K562 (cell line): ENCODE results near the gene GNRHR. TPM values are rescaled to one million over a fixed set of nuclear protein-coding genes. Genes with fewer than 3 reads are reported as not detected.

Source experiments
- ARNT ChIP-seq, 2 experiments: fragments of 450-650 bp; IDR thresholded peaks; 2 replicates each; pipeline ENCODE4 v1.6.1; 2016; ENCODE audit warnings: mild to moderate bottlenecking in 1 of 2
- ERF ChIP-seq: fragments of 450-650 bp; formaldehyde crosslinking; IDR thresholded peaks from 2 replicates; pipeline ENCODE4 v1.4.0; 2020; ENCODE audit warnings: mild to moderate bottlenecking, mixed read lengths
- KLF16 ChIP-seq: IDR thresholded peaks from 2 replicates; pipeline ENCODE4 v1.6.1; 2016; ENCODE audit warnings: antibody characterized with exemption
- MTA3 ChIP-seq: fragments of 450-650 bp; formaldehyde crosslinking; IDR thresholded peaks from 2 replicates; pipeline ENCODE4 v1.6.1; 2017; ENCODE audit warnings: mild to moderate bottlenecking, borderline replicate concordance
- SREBF2 ChIP-seq: sonication (generic); formaldehyde crosslinking; IDR thresholded peaks from 2 replicates; pipeline ENCODE4 v1.4.0; 2020; ENCODE audit warnings: mild to moderate bottlenecking, missing genetic modification reagents
- ZBTB17 ChIP-seq: fragments of 450-650 bp; formaldehyde crosslinking; IDR thresholded peaks from 2 replicates; pipeline ENCODE4 v1.4.0; 2020; ENCODE audit warnings: mild to moderate bottlenecking
- ZNF384 ChIP-seq: IDR thresholded peaks from 2 replicates; pipeline ENCODE4 v1.6.1; 2012; ENCODE audit warnings: low read depth, low read length, improper control_type of control experiment
- ZNF764 ChIP-seq: fragments of 250-450 bp; sonication (Bioruptor Pico); IDR thresholded peaks from 2 replicates; pipeline ENCODE4 v1.4.0; 2020; ENCODE audit warnings: low read depth, mild to moderate bottlenecking, moderate library complexity
- ZNF830 ChIP-seq: fragments of 250-450 bp; sonication (Bioruptor Pico); IDR thresholded peaks from 2 replicates; pipeline ENCODE4 v1.5.0; 2021; ENCODE audit warnings: mild to moderate bottlenecking
- polyA plus RNA-seq, 8 experiments: library from polyadenylated mRNA; depleted of rRNA in 4 of 8; stranded (reverse) in 5 of 8; unstranded in 3 of 8; fragments of >200 nt; fragmentation: Nextera tagmentation in 2 of 8; fragmentation: Illumina TruSeq in 1 of 8; extraction: Ambion mirVana in 2 of 8; extraction: Trizol in 1 of 8; gene quantifications; 2 replicates each; pipeline versions ENCODE4 v1.2.1 to v1.2.3, GENCODE V29; 2011 to 2014; ENCODE audit warnings: inconsistent platforms in 1 of 8, missing spikeins in 1 of 8
- total RNA-seq, 7 experiments: library from RNA; depleted of rRNA in 6 of 7; stranded (reverse); fragments of >200 nt in 6 of 7; fragmentation: Illumina TruSeq in 2 of 7; extraction: Trizol in 2 of 7; gene quantifications; 2 replicates each; pipeline versions ENCODE4 v1.2.1 to v1.2.3, GENCODE V29; 2011 to 2021; ENCODE audit warnings: low replicate concordance in 1 of 7
- TF ChIP-seq, protein P1 (sequence below): fragments of 450-650 bp; IDR thresholded peaks from 2 replicates; pipeline ENCODE4 v1.6.1; 2016; ENCODE audit warnings: borderline replicate concordance
- TF ChIP-seq, protein P2 (sequence below): IDR thresholded peaks from 3 replicates; pipeline ENCODE4 v1.6.1; 2011; ENCODE audit warnings: borderline replicate concordance, mild to moderate bottlenecking, moderate library complexity; ENCODE audit not compliant: insufficient read length; ENCODE audit errors: extremely low read depth
- TF ChIP-seq, protein P3 (sequence below): fragments of 250-450 bp; sonication (Bioruptor Pico); IDR thresholded peaks from 2 replicates; pipeline ENCODE4 v1.8.0; 2022; ENCODE audit warnings: moderate library complexity, mild to moderate bottlenecking, inconsistent platforms
- TF ChIP-seq, protein P4 (sequence below): sonication (generic); formaldehyde crosslinking; IDR thresholded peaks from 2 replicates; pipeline ENCODE4 v1.8.1; 2023; ENCODE audit warnings: mild to moderate bottlenecking, missing genetic modification reagents
- TF ChIP-seq, protein P5 (sequence below): fragments of 250-450 bp; sonication (Bioruptor Pico); IDR thresholded peaks from 2 replicates; pipeline ENCODE4 v1.5.0; 2021; ENCODE audit warnings: mild to moderate bottlenecking, borderline replicate concordance

Gene GNRHR
- total and polyA plus RNA-seq, 9 of the 15 experiments (the other 6 are each of a cell fraction or from before 2014, with no cell fraction given), result 0.06 to 0.13 TPM; not detected in 7

DNA sequence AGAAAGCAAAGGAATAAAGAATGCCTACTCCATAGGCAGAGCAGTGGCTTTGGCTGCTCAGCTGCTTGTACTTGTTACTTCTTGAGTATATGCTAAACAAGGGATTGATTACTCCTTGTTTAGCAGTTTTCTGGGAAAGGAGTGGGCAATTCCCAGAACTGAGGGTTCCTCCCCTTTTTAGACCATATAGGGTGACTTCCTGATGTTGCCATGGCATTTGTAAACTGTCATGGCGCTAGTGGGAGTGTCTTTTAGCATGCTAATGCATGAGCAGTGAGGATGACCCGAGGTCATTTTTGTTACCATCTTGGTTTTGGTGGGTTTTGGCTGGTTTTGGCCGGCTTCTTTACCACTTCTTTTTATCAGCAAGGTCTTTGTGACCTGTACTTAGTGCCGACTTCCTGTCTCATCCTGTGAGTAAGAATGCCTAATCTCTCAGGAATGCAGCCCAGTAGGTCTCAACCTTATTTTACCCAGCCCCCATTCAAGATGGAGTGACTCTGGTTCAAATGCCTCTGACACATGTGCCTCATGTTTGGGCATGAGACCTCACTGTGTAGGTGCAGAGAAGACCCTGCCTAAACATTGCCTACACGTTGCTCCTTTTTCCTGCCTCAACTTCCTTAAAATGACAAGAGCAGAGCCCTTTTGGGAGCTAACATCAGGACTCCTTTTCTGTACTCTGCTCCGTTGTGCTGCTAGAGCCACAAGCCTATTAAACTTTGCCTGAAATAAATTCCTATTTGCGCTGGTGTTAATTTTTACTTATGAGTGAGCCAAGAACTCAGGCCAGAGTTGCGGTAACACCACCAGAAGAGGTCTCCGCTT lies 32.2 kb downstream of the GNRHR start (continued):
- TF ChIP-seq, protein P1, sequence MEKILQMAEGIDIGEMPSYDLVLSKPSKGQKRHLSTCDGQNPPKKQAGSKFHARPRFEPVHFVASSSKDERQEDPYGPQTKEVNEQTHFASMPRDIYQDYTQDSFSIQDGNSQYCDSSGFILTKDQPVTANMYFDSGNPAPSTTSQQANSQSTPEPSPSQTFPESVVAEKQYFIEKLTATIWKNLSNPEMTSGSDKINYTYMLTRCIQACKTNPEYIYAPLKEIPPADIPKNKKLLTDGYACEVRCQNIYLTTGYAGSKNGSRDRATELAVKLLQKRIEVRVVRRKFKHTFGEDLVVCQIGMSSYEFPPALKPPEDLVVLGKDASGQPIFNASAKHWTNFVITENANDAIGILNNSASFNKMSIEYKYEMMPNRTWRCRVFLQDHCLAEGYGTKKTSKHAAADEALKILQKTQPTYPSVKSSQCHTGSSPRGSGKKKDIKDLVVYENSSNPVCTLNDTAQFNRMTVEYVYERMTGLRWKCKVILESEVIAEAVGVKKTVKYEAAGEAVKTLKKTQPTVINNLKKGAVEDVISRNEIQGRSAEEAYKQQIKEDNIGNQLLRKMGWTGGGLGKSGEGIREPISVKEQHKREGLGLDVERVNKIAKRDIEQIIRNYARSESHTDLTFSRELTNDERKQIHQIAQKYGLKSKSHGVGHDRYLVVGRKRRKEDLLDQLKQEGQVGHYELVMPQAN, result peak; percentile 63; the same call in 1 of the 2 replicates
- TF ChIP-seq KLF16 (peak; percentile 99), ZNF384 (no peak), ERF (CRISPR knock-in tag) (peak; percentile 100), ZNF764 (peak; percentile 97), ZBTB17 (CRISPR knock-in tag) (peak; percentile 99), ZNF830 (CRISPR knock-in tag) (peak; percentile 100), SREBF2 (CRISPR knock-in tag) (no peak), ARNT (IDR thresholded peaks at IDR 0.05) (peak; percentile 14 to 77; a peak in 3 of 4 replicates), MTA3 (peak; percentile 86)
- TF ChIP-seq, protein P2, sequence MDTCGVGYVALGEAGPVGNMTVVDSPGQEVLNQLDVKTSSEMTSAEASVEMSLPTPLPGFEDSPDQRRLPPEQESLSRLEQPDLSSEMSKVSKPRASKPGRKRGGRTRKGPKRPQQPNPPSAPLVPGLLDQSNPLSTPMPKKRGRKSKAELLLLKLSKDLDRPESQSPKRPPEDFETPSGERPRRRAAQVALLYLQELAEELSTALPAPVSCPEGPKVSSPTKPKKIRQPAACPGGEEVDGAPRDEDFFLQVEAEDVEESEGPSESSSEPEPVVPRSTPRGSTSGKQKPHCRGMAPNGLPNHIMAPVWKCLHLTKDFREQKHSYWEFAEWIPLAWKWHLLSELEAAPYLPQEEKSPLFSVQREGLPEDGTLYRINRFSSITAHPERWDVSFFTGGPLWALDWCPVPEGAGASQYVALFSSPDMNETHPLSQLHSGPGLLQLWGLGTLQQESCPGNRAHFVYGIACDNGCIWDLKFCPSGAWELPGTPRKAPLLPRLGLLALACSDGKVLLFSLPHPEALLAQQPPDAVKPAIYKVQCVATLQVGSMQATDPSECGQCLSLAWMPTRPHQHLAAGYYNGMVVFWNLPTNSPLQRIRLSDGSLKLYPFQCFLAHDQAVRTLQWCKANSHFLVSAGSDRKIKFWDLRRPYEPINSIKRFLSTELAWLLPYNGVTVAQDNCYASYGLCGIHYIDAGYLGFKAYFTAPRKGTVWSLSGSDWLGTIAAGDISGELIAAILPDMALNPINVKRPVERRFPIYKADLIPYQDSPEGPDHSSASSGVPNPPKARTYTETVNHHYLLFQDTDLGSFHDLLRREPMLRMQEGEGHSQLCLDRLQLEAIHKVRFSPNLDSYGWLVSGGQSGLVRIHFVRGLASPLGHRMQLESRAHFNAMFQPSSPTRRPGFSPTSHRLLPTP, result no peak
- TF ChIP-seq, protein P3, sequence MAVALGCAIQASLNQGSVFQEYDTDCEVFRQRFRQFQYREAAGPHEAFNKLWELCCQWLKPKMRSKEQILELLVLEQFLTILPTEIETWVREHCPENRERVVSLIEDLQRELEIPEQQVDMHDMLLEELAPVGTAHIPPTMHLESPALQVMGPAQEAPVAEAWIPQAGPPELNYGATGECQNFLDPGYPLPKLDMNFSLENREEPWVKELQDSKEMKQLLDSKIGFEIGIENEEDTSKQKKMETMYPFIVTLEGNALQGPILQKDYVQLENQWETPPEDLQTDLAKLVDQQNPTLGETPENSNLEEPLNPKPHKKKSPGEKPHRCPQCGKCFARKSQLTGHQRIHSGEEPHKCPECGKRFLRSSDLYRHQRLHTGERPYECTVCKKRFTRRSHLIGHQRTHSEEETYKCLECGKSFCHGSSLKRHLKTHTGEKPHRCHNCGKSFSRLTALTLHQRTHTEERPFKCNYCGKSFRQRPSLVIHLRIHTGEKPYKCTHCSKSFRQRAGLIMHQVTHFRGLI (CRISPR knock-in tag), result peak; percentile 100
- TF ChIP-seq, protein P4, sequence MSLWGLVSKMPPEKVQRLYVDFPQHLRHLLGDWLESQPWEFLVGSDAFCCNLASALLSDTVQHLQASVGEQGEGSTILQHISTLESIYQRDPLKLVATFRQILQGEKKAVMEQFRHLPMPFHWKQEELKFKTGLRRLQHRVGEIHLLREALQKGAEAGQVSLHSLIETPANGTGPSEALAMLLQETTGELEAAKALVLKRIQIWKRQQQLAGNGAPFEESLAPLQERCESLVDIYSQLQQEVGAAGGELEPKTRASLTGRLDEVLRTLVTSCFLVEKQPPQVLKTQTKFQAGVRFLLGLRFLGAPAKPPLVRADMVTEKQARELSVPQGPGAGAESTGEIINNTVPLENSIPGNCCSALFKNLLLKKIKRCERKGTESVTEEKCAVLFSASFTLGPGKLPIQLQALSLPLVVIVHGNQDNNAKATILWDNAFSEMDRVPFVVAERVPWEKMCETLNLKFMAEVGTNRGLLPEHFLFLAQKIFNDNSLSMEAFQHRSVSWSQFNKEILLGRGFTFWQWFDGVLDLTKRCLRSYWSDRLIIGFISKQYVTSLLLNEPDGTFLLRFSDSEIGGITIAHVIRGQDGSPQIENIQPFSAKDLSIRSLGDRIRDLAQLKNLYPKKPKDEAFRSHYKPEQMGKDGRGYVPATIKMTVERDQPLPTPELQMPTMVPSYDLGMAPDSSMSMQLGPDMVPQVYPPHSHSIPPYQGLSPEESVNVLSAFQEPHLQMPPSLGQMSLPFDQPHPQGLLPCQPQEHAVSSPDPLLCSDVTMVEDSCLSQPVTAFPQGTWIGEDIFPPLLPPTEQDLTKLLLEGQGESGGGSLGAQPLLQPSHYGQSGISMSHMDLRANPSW, result no peak
- TF ChIP-seq, protein P5, sequence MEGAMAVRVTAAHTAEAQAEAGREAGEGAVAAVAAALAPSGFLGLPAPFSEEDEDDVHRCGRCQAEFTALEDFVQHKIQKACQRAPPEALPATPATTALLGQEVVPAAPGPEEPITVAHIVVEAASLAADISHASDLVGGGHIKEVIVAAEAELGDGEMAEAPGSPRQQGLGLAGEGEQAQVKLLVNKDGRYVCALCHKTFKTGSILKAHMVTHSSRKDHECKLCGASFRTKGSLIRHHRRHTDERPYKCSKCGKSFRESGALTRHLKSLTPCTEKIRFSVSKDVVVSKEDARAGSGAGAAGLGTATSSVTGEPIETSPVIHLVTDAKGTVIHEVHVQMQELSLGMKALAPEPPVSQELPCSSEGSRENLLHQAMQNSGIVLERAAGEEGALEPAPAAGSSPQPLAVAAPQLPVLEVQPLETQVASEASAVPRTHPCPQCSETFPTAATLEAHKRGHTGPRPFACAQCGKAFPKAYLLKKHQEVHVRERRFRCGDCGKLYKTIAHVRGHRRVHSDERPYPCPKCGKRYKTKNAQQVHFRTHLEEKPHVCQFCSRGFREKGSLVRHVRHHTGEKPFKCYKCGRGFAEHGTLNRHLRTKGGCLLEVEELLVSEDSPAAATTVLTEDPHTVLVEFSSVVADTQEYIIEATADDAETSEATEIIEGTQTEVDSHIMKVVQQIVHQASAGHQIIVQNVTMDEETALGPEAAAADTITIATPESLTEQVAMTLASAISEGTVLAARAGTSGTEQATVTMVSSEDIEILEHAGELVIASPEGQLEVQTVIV (CRISPR knock-in tag), result peak; percentile 92
